CD1c-positive myeloid dendritic cell (primary cell): ENCODE results near the gene HMX3.
"Not testable (repeated sequence)": the region's sequence is repeated elsewhere in the genome, so short reads cannot be mapped to it uniquely, and the experiment has no call there.

ENCODE experiments used
- DNase-seq: peaks from one replicate; pipeline ENCODE4 v3.0.0-alpha.2; 2016; ENCODE audit errors: extremely low spot score

Gene HMX3

GRCh38 chr10:123171616-123172015, 35.8 kb downstream of the HMX3 start:
- DNase-seq: not testable (repeated sequence)

- no peak for DNase-seq
Observed at GRCh38 chr10:123175389-123176387, 39.9 kb downstream of the HMX3 start.

- DNase-seq: not testable (repeated sequence)
Observed at GRCh38 chr10:123178390-123178789, 42.6 kb downstream of the HMX3 start.

DNA sequence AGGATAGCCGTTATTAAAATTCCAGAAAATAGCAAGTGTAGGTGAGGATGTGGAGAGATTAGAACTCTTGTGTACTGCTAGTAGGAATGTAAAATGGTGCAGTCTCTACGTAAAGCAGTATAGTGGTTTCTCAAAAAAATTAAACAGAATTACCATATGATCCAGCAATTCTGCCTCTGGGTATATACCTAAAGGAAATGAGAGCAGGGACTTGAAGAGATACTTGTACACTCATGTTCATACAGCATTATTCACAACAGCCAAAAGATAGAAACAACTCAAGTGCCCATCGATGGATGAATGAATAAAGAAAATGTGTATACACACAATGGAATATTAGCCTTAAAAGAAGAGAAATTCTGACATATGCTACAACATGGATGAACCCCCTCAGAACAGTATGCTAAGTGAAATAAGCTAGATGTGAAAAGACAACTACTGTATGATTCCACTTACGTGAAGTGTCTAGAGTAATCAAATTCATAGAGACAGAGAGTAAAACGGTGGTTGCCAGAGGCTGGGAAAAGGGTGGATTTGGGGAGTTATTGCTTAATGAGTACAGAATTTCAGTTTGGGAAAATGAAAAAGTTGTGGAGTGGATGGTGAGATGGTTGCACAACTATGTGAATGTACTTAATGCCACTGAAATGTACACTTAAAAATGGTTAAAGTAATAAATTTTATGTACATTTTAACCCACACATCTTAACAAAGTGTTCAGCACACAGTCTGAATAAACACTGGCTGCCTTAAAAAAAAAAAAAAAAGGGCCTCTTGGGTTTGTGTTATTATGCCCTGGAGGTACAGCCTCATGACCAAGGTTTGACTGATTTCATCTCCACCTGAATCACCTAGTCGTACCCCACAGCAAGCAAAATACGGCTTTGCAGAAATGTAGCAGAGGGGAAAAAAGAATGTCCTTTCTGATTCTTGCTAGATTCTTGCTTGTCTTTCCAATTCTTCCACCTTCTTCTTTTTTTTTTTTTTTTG, 44.6 kb downstream of the HMX3 start:
- no peak for DNase-seq

DNA sequence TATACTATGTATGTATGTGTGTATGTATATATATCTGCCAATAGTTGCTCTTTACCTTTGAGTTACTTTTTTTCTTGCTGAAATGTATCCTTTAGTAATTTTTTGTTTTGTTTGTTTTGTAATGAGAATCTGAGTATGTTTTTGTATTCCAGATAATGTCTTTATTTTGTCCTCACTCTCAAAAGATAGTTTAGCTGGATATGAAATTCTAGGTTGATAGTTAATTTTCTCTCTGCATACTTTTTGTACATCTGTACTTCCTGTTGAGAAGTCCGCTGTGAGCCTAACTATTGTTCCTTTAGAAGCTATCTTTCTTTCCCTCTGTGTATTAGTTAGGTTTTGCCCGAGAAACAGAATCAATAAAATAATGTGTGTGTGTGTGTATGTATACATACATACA, 48.0 kb downstream of the HMX3 start:
- no peak for DNase-seq

DNA sequence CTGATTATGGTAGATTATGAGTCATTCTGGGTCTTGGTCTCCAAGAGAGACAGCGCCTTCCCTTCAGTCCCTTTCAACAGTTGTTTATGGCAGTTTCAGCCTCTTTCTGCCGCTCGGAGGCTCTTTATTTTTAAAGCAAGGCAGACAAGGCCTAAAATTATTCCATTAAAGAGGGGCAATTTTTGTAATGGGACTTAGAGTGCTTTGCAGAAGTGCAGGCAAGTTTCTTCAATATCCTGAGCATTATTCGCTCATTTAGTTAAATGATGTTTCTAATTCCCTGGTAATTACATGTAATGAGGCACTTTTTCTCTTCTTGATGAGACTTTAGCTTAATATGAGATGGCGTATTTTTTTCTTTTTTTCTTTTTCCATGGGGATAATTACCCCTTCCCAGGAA, 52.0 kb downstream of the HMX3 start:
- no peak for DNase-seq
